Activated CD8-positive, alpha-beta T cell treated with anti-CD3 and anti-CD28 coated beads for 36 hours (primary cell): Measurements from ENCODE around the gene CATSPER4. TPM values are rescaled to one million over a fixed set of nuclear protein-coding genes. Genes with fewer than 3 reads are reported as not detected.

Experiments
- ATAC-seq: fragments of 200-7000 bp; cut with Tn5 transposase; one replicate; pipeline ENCODE4 v1.10.0; 2021; ENCODE audit warnings: mild to moderate bottlenecking, moderate library complexity
- CTCF ChIA-PET: fragments of 350-600 bp; sonication (Branson Sonifier 250); formaldehyde crosslinking; loops from one replicate; lab custom pipeline; 2021; ENCODE audit warnings: antibody characterized with exemption; lab: Charles Lee
- POLR2A ChIA-PET: fragments of 350-600 bp; sonication (Branson Sonifier 250); formaldehyde crosslinking; loops from one replicate; lab custom pipeline; 2021; ENCODE audit warnings: antibody characterized with exemption; lab: Charles Lee
- DNase-seq: peaks from one replicate; pipeline ENCODE4 v3.0.0-alpha.2; 2020
- H3K27ac Mint-ChIP-seq: one replicate; pipeline ENCODE4 v1.8.0; 2021; ENCODE audit warnings: mild to moderate bottlenecking, mixed read lengths
- H3K27me3 Mint-ChIP-seq: one replicate; pipeline ENCODE4 v1.8.0; 2021; ENCODE audit warnings: mixed read lengths
- H3K36me3 Mint-ChIP-seq: one replicate; pipeline ENCODE4 v1.8.0; 2021; ENCODE audit warnings: low read depth, mixed read lengths
- H3K4me1 Mint-ChIP-seq: one replicate; pipeline ENCODE4 v1.8.0; 2021; ENCODE audit warnings: low read depth, mixed read lengths
- H3K4me3 Mint-ChIP-seq: one replicate; pipeline ENCODE4 v1.8.0; 2021; ENCODE audit warnings: mild to moderate bottlenecking, moderate library complexity, mixed read lengths
- H3K9me3 Mint-ChIP-seq: one replicate; pipeline ENCODE4 v1.8.0; 2021; ENCODE audit warnings: mixed read lengths
- intact Hi-C: fragments of 100-400 bp; cut with micrococcal nuclease; formaldehyde crosslinking; loops from one replicate; pipeline ENCODE4 v1.10.0; 2022
- total RNA-seq, 2 experiments: library from RNA; stranded (reverse); gene quantifications; one replicate each; pipeline ENCODE4 v1.2.3, GENCODE V29; 2021
- TF ChIP-seq, protein P1 (sequence below): fragments of 200-600 bp; IDR thresholded peaks from one replicate; pipeline ENCODE4 v1.8.0; 2022; ENCODE audit warnings: antibody characterized with exemption, mild to moderate bottlenecking

CATSPER4 gene
- total RNA-seq, 2 experiments from 2014 or later: not detected

DNA sequence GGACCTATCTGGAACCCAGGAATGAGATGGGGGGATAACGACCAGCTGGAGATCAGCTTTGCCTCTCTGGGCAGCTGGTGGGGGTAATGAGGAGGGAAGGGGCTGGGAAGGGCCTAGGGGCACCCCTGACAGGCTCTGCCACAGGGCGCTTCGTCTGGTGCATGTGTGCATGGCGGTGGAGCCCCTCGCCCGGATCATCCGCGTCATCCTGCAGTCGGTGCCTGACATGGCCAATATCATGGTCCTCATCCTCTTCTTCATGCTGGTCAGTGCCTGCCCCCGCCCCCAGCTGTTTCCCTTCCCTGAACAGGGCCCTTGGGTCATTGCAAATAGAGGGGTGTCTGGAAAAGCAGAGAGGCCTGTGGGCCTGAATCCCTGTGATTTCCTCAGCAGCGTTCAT lies 7.4 kb downstream of the CATSPER4 start:
- peaks cover 14% of the 10 kb centered on the region for H3K4me1 Mint-ChIP-seq
- no peaks in the 10 kb centered on the region for H3K36me3 Mint-ChIP-seq
- ChIA-PET POLR2A (no interaction called here), CTCF (interaction anchor here (1.2 kb wide), 1 partner anchor 36 kb away, joined by 5 read pairs; the partner anchor contains the start of gene CEP85)
- intact Hi-C loops: no loop called here
- TF ChIP-seq, protein P1, sequence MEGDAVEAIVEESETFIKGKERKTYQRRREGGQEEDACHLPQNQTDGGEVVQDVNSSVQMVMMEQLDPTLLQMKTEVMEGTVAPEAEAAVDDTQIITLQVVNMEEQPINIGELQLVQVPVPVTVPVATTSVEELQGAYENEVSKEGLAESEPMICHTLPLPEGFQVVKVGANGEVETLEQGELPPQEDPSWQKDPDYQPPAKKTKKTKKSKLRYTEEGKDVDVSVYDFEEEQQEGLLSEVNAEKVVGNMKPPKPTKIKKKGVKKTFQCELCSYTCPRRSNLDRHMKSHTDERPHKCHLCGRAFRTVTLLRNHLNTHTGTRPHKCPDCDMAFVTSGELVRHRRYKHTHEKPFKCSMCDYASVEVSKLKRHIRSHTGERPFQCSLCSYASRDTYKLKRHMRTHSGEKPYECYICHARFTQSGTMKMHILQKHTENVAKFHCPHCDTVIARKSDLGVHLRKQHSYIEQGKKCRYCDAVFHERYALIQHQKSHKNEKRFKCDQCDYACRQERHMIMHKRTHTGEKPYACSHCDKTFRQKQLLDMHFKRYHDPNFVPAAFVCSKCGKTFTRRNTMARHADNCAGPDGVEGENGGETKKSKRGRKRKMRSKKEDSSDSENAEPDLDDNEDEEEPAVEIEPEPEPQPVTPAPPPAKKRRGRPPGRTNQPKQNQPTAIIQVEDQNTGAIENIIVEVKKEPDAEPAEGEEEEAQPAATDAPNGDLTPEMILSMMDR: no peak
- no peak overlapping the region for H3K4me3 Mint-ChIP-seq
- no peak for ATAC-seq
- no peaks in the 10 kb centered on the region for H3K27me3 Mint-ChIP-seq
- H3K9me3 Mint-ChIP-seq: no peaks in the 10 kb centered on the region
- H3K27ac Mint-ChIP-seq: no peak overlapping the region
- no peak for DNase-seq

DNA sequence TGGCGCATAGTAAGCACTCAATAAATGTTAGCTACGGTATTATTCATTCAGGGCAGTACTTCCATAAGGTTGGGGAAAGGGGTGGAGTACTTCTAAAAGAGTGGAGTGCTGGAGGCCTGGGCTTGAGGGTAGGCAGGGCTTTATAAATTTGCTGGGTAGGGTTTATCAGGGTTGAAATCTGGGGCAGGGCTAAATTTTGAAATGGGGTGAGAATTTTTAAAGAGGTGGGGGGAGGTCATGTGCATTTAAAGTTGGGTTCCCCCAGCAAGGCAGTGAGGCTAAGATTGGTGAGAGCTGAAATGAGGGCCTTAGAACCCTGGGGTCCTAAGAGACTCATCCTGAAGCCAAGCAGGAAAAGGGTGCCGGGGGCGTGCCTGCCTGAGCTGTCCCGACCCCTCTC lies 10.0 kb downstream of the CATSPER4 start:
- no peak overlapping the region for H3K4me3 Mint-ChIP-seq
- intact Hi-C loops: no loop called here
- H3K36me3 Mint-ChIP-seq: no peaks in the 10 kb centered on the region
- TF ChIP-seq, protein P1: no peak
- ChIA-PET POLR2A (no interaction called here), CTCF (interaction anchor here (1.5 to 1.7 kb wide), 2 partner anchors 30 to 32 kb away, joined by 4 read pairs; partner anchors contain the start of gene ZNF593)
- H3K9me3 Mint-ChIP-seq: no peaks in the 10 kb centered on the region
- peaks cover 14% of the 10 kb centered on the region for H3K4me1 Mint-ChIP-seq
- H3K27me3 Mint-ChIP-seq: no peaks in the 10 kb centered on the region
- H3K27ac Mint-ChIP-seq: no peak overlapping the region
- ATAC-seq (no peak), DNase-seq (no peak)

DNA sequence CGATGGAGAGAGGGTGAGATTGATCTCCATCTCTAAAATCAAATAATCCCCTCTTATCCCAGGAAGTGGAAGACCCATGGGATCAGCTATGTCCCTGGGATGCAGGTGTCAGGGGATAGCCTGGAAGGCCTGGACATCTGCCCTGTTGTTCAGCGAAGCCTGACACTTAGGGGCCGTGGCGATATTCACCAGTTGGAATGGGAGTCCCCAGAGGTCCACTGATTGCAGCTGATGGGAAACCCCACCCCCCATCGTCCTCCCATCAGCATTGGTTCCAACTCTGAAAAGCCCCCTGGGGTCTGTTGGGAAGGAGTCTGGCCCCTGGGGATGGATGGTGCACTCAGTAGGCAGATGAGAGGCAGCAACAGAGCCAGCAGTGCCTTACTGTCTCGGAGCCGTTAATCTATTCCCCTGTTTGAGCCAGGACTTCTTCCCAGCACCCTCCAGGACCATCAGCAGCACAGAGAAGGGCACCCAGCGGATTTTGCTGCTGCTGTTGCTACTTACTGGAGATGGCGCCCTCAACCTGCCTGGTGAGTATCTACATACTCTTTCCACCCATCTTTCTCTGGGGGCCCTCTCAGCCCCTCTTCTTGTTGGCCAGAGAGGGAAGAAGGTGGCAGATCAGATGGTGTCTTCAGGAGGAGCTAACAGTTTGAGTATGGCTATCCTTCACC lies 13.4 kb downstream of the CATSPER4 start:
- intact Hi-C loops: no loop called here
- Mint-ChIP-seq H3K36me3 (no peaks in the 10 kb centered on the region), H3K4me1 (peaks cover 14% of the 10 kb centered on the region), H3K4me3 (no peak overlapping the region), H3K27me3 (no peaks in the 10 kb centered on the region), H3K9me3 (no peaks in the 10 kb centered on the region), H3K27ac (no peak overlapping the region)
- TF ChIP-seq, protein P1: no peak
- DNase-seq: peak; percentile 25
- POLR2A ChIA-PET: interaction anchor here (0.6 kb wide), 1 partner anchor 14 kb away, joined by 3 read pairs; no protein-coding TSS in a partner anchor
- CTCF ChIA-PET: interaction anchor here (0.7 to 2.2 kb wide), 7 partner anchors 9 to 214 kb away, joined by 3 to 11 read pairs (median 6); partner anchors contain the start of genes CATSPER4, CEP85 and ZNF593
- ATAC-seq: no peak

DNA sequence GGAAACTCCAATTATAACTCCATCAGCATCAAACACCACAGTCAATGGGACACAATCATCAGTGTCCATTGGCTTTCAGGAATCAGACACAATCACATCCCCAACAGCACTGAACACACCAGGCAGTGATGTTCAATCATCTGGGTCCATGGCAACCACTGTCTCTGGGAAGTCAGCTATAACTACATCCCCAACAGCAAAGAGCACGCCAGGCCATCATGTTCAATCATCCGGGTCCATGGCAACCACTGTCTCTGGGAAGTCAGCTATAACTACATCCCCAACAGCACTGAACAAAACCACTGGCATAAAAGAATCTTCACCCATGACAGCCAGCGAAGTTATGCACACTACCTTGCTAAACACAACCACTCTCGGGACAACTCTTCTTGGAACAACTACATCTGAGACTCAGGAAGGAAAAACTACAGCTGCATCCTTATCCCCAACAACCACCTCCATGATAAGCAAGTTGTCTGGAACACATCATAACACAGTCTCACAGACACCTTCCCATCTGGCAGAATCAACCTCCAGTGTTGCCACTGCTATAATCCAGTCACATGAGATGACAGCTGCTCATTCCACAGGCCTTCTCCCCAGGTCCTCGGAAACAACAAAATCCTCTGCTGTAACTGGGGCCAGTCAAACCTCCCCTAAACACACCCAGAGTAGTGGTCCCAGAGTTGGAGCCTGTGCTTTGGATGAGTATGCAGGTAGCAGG lies 19.9 kb downstream of the CATSPER4 start:
- TF ChIP-seq, protein P1: no peak
- Mint-ChIP-seq H3K4me3 (no peak overlapping the region), H3K36me3 (no peaks in the 10 kb centered on the region), H3K27me3 (no peaks in the 10 kb centered on the region), H3K27ac (no peak overlapping the region), H3K9me3 (no peaks in the 10 kb centered on the region), H3K4me1 (no peaks in the 10 kb centered on the region)
- ATAC-seq (no peak), DNase-seq (no peak)
- ChIA-PET POLR2A (interaction anchor here (0.9 kb wide), 1 partner anchor 235 kb away, joined by 3 read pairs; no protein-coding TSS in a partner anchor), CTCF (interaction anchor here (0.7 to 1.4 kb wide), 4 partner anchors 24 to 111 kb away, joined by 3 read pairs; partner anchors contain the start of gene CEP85)
- intact Hi-C loops: no loop called here
